Parathyroid adenoma (tissue), 2 donors: ENCODE results near the gene SPACA9.

Source experiments
- H2AFZ ChIP-seq: fragments of 300-600 bp; sonication (generic); one replicate; pipeline ENCODE4 v1.7.0; 2017; ENCODE audit warnings: antibody characterized with exemption, mild to moderate bottlenecking
- H3K27ac ChIP-seq: fragments of 300-600 bp; sonication (generic); one replicate; pipeline ENCODE4 v1.7.0; 2017
- H3K27me3 ChIP-seq: fragments of 300-600 bp; sonication (generic); one replicate; pipeline ENCODE4 v1.7.0; 2017; ENCODE audit warnings: low read length; ENCODE audit not compliant: control insufficient read depth, insufficient read depth
- H3K36me3 ChIP-seq: fragments of 300-600 bp; sonication (generic); one replicate; pipeline ENCODE4 v1.7.0; 2017; ENCODE audit warnings: low read length; ENCODE audit not compliant: control insufficient read depth, insufficient read depth
- H3K4me1 ChIP-seq: fragments of 300-600 bp; sonication (generic); one replicate; pipeline ENCODE4 v1.7.0; 2017; ENCODE audit warnings: control low read depth
- H3K4me2 ChIP-seq: fragments of 300-600 bp; sonication (generic); one replicate; pipeline ENCODE4 v1.7.0; 2017; ENCODE audit warnings: low read length
- H3K4me3 ChIP-seq: fragments of 300-600 bp; sonication (generic); one replicate; pipeline ENCODE4 v1.7.0; 2017; ENCODE audit warnings: low read depth, low read length
- H3K79me2 ChIP-seq: fragments of 300-600 bp; sonication (generic); one replicate; pipeline ENCODE4 v1.7.0; 2017; ENCODE audit warnings: control low read depth
- H3K9ac ChIP-seq: fragments of 300-600 bp; sonication (generic); one replicate; pipeline ENCODE4 v1.7.0; 2017; ENCODE audit warnings: mild to moderate bottlenecking
- H3K9me3 ChIP-seq: fragments of 300-600 bp; sonication (generic); one replicate; pipeline ENCODE4 v1.7.0; 2017; ENCODE audit warnings: low read length; ENCODE audit not compliant: control insufficient read depth
- TF ChIP-seq, protein P1 (sequence below): fragments of 300-600 bp; sonication (generic); IDR thresholded peaks from one replicate; pipeline ENCODE4 v1.7.0; 2017; ENCODE audit warnings: antibody characterized with exemption, mild to moderate bottlenecking
- donor health status: primary hyperparathyroidism.

The SPACA9 gene

DNA sequence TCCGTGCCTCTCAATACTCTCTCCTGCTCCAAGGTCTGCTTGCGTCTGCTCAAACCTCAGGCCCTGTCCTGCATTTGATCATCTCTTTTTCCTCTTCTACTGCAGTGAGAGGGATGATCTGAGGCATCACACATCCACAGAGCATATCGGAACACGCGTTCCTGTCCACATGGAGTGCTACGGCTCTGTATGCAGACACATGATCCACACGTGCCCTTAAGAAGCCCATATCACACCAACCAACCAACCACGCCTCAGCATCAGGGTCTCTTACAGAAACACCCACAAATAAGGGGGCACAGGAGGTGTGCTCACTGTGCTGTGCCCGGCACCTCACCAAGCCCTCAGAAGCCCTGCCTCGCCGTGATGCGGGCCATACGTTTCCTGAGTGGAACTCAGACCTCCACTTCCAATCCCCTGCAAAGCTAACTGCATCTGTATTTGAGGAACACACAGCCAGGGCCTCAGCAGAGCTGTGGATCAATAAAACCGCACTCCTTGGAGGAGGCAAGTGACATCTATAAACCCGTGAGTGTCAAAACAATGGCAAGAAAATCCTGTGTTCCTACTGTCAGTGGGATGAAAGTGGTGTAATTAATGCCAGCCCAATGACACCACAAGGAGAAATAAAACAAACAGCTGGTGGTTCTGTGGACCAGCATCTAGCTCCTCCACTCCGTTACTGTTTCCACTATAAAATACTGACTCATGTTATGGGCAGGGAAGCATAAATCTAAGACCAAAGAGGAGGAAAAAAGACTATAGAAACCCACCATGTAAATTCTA, 41.0 kb upstream of the SPACA9 start:
- Histone ChIP-seq H3K4me2 (no peak overlapping the region), H3K9ac (no peak overlapping the region), H3K27ac (no peak overlapping the region), H3K4me1 (no peaks in the 10 kb centered on the region), H3K36me3 (no peaks in the 10 kb centered on the region), H3K9me3 (no peaks in the 10 kb centered on the region), H3K79me2 (no peaks in the 10 kb centered on the region), H2AFZ (no peak overlapping the region), H3K27me3 (no peaks in the 10 kb centered on the region), H3K4me3 (no peak overlapping the region)
- TF ChIP-seq, protein P1, sequence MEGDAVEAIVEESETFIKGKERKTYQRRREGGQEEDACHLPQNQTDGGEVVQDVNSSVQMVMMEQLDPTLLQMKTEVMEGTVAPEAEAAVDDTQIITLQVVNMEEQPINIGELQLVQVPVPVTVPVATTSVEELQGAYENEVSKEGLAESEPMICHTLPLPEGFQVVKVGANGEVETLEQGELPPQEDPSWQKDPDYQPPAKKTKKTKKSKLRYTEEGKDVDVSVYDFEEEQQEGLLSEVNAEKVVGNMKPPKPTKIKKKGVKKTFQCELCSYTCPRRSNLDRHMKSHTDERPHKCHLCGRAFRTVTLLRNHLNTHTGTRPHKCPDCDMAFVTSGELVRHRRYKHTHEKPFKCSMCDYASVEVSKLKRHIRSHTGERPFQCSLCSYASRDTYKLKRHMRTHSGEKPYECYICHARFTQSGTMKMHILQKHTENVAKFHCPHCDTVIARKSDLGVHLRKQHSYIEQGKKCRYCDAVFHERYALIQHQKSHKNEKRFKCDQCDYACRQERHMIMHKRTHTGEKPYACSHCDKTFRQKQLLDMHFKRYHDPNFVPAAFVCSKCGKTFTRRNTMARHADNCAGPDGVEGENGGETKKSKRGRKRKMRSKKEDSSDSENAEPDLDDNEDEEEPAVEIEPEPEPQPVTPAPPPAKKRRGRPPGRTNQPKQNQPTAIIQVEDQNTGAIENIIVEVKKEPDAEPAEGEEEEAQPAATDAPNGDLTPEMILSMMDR, result no peak

DNA sequence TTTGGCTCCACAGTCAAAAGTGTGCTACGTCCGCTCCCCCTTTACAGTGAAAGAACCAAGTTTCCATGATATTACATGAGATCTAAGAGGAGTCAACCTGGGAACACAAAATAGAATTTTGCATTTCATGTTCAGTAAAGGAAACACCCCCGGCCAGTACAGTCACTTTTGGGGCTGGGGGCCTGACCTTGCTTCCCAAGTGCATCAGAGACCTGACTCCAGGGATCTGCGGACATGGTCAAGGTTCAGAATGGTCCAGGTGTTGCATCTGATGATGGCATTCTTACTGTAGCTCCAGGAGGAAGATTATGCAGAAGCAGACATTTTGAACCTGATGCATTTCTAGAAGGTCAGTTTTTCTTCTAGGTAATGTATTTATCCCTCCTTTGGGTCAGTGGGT, 40.4 kb upstream of the SPACA9 start:
- no peak overlapping the region for H3K27ac ChIP-seq
- H3K36me3 ChIP-seq, result no peaks in the 10 kb centered on the region
- H2AFZ ChIP-seq, result no peak overlapping the region
- no peak overlapping the region for H3K4me2 ChIP-seq
- H3K4me1 ChIP-seq, result no peaks in the 10 kb centered on the region
- no peaks in the 10 kb centered on the region for H3K9me3 ChIP-seq
- H3K4me3 ChIP-seq, result no peak overlapping the region
- no peak overlapping the region for H3K9ac ChIP-seq
- TF ChIP-seq, protein P1, result no peak
- H3K79me2 ChIP-seq, result no peaks in the 10 kb centered on the region
- H3K27me3 ChIP-seq, result no peaks in the 10 kb centered on the region

DNA sequence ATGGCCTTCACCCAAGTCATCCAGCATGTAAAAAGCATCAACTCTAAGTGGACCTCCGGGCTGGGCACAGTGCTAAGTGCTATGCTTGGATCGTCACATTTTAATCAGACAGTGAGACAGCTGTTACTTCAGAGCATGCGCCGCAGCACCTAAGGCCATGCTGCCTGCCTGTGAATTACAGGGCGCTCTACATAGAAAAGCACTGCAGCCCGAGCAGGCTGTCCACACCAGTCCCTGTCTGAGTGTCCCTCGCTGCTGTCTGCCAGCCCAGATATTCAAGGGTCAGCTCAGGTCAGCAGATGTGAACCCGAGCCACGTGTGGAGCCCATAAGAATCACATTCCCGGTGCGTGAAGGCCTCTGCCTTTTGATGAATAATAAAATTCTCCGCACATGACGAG, 37.7 kb upstream of the SPACA9 start:
- Histone ChIP-seq H3K9ac (no peak overlapping the region), H3K9me3 (no peaks in the 10 kb centered on the region), H3K79me2 (no peaks in the 10 kb centered on the region), H3K4me3 (no peak overlapping the region), H2AFZ (no peak overlapping the region), H3K36me3 (no peaks in the 10 kb centered on the region), H3K4me1 (no peaks in the 10 kb centered on the region), H3K4me2 (no peak overlapping the region), H3K27me3 (no peaks in the 10 kb centered on the region), H3K27ac (no peak overlapping the region)
- TF ChIP-seq, protein P1, result no peak

DNA sequence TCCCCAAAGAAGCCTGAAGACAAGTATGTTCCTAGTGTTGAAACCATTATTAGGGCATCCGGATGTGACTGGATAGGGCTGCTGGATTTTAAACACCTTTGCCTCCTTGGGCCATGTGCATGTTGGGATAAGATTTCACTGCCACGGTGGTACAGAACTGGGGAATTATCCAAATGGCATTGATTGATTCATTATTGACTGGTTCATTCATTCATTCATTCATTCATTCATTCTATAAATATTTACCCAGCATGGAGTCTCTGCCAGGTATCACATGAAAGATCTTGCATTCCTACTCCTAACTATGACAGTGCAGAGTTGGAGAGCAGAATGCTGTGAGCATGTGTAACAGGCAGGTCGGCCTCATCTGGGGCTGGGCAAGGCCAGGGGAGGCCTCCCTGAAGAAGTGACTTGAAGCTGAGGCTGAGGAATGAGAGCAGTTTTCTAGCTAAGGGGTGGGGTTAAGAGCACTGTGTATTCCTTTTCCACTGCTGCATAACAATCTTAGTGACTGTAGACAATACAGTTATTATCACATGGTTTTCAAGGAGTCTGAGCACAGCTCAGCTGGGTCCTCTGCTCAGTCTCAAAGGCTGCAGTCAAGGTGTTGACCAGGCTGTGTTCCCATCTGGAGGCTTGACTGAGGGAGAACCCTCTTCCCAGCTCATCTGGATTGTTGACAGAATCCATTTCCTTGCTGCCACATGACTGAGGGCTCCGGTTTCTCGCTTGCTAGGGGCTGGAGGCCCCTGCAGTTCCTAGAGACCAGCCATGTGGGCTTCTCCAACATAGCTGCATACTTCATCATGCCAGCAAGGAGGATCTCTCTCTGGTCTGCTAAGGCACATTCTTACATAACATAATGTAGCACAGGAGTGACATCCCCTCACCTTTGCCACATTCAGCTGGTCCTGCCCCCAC, 36.3 kb upstream of the SPACA9 start:
- Histone ChIP-seq H3K36me3 (no peaks in the 10 kb centered on the region), H3K9ac (no peak overlapping the region), H3K4me2 (no peak overlapping the region), H3K27me3 (no peaks in the 10 kb centered on the region), H3K4me1 (no peaks in the 10 kb centered on the region), H3K27ac (no peak overlapping the region), H3K9me3 (no peaks in the 10 kb centered on the region), H2AFZ (no peak overlapping the region), H3K4me3 (no peak overlapping the region), H3K79me2 (no peaks in the 10 kb centered on the region)
- TF ChIP-seq, protein P1, result no peak
